Activated T-cell treated with anti-CD3 and anti-CD28 coated beads, Interleukin-2, amount 50 U/mL, for 4 hours (primary cell): ENCODE measurements around the gene ADAMTS4. TPM values are rescaled to one million over a fixed set of nuclear protein-coding genes. Genes with fewer than 3 reads are reported as not detected.

ENCODE experiments used
- ATAC-seq, 2 donors: fragments of 200-7000 bp; cut with Tn5 transposase; one replicate each; pipeline ENCODE4 v1.10.0; 2021
- DNase-seq: peaks from one replicate; pipeline ENCODE4 v3.0.0-alpha.2; 2020
- H3K27me3 Mint-ChIP-seq: one replicate; pipeline ENCODE4 v1.8.0; 2021; ENCODE audit warnings: low read depth, mixed read lengths
- H3K36me3 Mint-ChIP-seq: one replicate; pipeline ENCODE4 v1.8.0; 2022; ENCODE audit warnings: mixed read lengths; ENCODE audit not compliant: insufficient read depth
- H3K4me1 Mint-ChIP-seq: one replicate; pipeline ENCODE4 v1.8.0; 2021; ENCODE audit warnings: low read depth, mixed read lengths
- H3K4me3 Mint-ChIP-seq: one replicate; pipeline ENCODE4 v1.8.0; 2021; ENCODE audit warnings: mild to moderate bottlenecking, moderate library complexity, mixed read lengths
- H3K9me3 Mint-ChIP-seq: one replicate; pipeline ENCODE4 v1.8.0; 2021; ENCODE audit warnings: mixed read lengths
- total RNA-seq, 3 donors: library from RNA; stranded (reverse); gene quantifications; one replicate each; pipeline ENCODE4 v1.2.1, GENCODE V29; 2021

ADAMTS4 gene
- total RNA-seq, 3 donors from 2014 or later, result 0.34 to 1.1 (median 0.63) TPM

DNA sequence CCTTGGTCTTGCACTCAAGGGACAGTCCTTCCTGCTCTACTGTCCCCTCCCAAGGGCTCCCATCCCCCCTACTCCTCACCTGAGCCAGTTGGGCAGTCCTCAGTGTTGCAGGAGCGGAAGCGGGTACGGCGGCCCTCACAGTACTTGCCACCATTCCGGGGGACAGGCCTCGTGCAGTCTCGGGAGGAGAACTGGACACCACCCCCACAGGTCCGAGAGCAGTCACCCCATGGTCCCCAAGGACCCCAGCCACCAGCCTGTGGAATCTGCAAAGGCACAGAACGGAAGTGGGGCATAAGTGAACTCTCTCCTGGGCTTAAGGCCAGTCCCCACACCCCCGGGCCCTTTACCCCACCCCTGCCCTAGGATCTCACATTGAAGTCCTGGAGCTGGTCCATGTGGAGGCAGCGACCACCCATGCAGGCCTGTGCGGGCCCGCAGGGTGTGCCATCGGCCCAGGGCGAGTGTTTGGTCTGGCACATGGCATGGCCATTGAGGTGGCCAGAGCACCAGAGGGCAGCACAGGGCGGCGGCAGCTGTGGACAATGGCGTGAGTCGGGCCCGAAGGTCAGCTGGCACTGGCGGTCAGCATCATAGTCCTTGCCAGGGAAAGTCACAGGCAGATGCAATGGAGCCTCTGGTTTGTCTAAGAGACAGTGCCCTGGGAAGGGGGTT, 5.2 kb downstream of the ADAMTS4 start:
- no peak for ATAC-seq
- H3K4me1 Mint-ChIP-seq, result peaks cover 30% of the 10 kb centered on the region

DNA sequence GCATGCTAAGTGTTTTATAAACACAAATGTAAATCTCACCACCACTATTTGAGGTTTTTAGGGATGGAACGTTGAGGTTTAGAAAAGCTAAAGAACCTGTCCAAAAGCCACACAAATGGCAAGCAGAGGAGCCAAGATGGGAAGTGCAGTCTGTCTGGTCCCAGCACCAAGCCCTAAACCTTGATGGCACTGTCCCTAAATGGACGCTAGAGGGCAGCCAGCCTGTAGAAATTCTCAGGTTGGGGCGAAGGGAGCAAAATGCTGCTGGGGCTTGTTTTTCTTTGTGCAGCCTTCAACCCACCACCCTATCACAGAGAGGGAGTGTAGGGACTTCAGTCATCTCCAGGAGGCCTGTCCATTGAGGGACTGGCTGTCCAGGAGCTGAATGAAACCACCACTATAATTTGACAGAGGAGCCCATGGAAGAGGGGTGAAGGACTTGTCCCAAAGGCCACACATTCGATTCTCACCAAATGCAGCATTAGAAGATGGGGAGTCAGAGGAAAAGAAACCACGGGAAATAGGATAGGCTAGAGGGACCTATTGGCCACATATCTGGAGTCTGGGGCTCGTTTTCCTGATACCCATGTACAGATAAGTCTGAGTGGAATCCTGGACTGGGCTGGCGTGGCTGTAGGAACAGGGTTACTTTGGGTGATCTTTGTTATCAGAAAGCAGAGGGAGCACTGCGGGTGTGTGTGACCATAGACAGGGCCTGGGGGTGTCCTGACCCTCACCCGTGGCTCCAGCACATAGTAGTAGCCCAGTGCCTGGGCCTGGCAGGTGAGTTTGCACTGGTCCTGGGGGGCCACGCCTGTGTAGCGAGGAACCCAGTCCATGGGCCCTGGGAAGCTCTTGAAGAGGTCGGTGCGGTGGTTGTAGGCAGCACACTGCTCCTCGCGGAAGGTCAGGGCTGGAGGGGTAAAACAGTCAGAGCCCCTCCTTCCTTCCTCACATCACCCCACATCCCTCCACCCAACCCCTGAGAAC, 6.1 kb downstream of the ADAMTS4 start:
- Mint-ChIP-seq H3K9me3 (no peaks in the 10 kb centered on the region), H3K36me3 (no peaks in the 10 kb centered on the region), H3K27me3 (no peaks in the 10 kb centered on the region), H3K4me3 (no peak overlapping the region), H3K4me1 (peaks cover 36% of the 10 kb centered on the region)
- ATAC-seq (peak; percentile 91 to 95), DNase-seq (peak; percentile 59)

More for the DNA sequence above, 5.2 kb downstream of the ADAMTS4 start:
- H3K9me3 Mint-ChIP-seq, result no peaks in the 10 kb centered on the region
- no peaks in the 10 kb centered on the region for H3K27me3 Mint-ChIP-seq
- DNase-seq, result no peak
- no peak overlapping the region for H3K4me3 Mint-ChIP-seq
- H3K36me3 Mint-ChIP-seq, result no peaks in the 10 kb centered on the region

- Mint-ChIP-seq H3K9me3 (no peaks in the 10 kb centered on the region), H3K27me3 (no peaks in the 10 kb centered on the region), H3K36me3 (no peaks in the 10 kb centered on the region), H3K4me1 (peaks cover 44% of the 10 kb centered on the region), H3K4me3 (no peak overlapping the region)
- DNase-seq (no peak), ATAC-seq (no peak)
Measured at GRCh38 chr1:161191971-161192370, 6.9 kb downstream of the ADAMTS4 start.

- Mint-ChIP-seq H3K9me3 (no peaks in the 10 kb centered on the region), H3K36me3 (no peaks in the 10 kb centered on the region), H3K4me1 (peaks cover 53% of the 10 kb centered on the region), H3K27me3 (no peaks in the 10 kb centered on the region), H3K4me3 (no peak overlapping the region)
- ATAC-seq (no peak), DNase-seq (no peak)
Measured at GRCh38 chr1:161190962-161191521, 7.8 kb downstream of the ADAMTS4 start.

DNA sequence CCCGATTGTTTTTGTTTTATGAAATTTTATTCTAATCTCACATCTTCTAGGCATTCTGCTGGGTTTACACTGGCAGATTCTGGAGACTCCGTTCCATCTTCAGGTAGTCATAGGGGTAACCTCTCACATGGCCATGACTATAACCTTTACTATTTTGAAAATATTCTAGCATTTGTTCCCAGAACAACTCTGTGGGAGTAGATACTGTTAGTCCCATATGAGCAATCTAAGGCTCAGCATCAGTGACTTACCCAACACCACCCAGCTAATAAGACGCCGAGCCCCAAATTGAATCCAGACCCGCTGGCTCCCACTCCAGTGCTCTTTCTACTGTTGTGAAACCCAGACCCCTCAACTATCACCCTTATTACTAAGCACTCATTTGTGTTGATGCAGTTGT, 9.8 kb downstream of the ADAMTS4 start:
- H3K4me3 Mint-ChIP-seq, result no peak overlapping the region
- H3K4me1 Mint-ChIP-seq, result peaks cover 60% of the 10 kb centered on the region
- ATAC-seq (no peak), DNase-seq (no peak)
- no peaks in the 10 kb centered on the region for H3K36me3 Mint-ChIP-seq
- H3K9me3 Mint-ChIP-seq, result no peaks in the 10 kb centered on the region
- H3K27me3 Mint-ChIP-seq, result no peaks in the 10 kb centered on the region

DNA sequence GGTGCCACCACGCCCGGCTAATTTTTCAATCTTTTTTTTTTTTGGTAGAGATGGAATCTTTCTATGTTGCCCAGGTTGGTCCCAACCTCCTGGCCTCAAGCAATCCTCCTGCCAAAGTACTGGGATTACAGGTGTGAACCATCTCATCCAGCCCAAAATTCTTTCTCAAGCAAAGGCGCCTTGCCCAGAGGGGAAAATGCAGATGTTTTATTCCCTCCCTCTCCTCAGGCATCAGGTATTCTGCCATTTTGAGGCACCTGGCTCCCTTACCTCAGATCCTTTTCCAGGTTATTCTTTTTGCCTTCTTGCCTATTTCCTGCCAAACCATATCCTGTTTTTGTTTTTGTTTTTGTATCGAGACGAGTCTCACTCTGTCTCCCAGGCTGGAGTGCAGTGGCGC, 10.5 kb downstream of the ADAMTS4 start:
- Mint-ChIP-seq H3K9me3 (no peaks in the 10 kb centered on the region), H3K4me3 (no peak overlapping the region), H3K36me3 (no peaks in the 10 kb centered on the region), H3K4me1 (peaks cover 66% of the 10 kb centered on the region), H3K27me3 (no peaks in the 10 kb centered on the region)
- DNase-seq, result no peak
- no peak for ATAC-seq

DNA sequence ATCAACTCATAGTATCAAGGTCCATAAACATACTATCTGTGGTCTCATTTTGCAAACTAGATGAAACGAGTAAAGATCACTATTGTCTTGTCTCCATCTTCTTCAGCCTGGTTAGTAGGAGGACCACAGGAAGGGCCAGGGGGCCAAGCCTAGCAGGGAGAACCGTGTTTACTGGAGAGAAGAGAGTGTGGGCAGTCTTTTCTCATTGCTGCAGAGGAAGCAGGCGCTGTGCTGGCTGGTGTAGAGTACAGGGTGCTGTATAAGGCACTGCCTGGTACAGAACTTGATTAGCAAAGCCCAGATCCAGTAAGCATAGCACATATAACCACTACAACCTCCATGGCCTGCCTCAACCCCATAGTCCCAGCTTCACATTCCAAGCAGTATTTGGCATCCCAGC, 11.5 kb downstream of the ADAMTS4 start:
- Mint-ChIP-seq H3K27me3 (no peaks in the 10 kb centered on the region), H3K9me3 (no peaks in the 10 kb centered on the region), H3K4me1 (peaks cover 68% of the 10 kb centered on the region), H3K36me3 (no peaks in the 10 kb centered on the region), H3K4me3 (no peak overlapping the region)
- ATAC-seq (no peak), DNase-seq (no peak)

DNA sequence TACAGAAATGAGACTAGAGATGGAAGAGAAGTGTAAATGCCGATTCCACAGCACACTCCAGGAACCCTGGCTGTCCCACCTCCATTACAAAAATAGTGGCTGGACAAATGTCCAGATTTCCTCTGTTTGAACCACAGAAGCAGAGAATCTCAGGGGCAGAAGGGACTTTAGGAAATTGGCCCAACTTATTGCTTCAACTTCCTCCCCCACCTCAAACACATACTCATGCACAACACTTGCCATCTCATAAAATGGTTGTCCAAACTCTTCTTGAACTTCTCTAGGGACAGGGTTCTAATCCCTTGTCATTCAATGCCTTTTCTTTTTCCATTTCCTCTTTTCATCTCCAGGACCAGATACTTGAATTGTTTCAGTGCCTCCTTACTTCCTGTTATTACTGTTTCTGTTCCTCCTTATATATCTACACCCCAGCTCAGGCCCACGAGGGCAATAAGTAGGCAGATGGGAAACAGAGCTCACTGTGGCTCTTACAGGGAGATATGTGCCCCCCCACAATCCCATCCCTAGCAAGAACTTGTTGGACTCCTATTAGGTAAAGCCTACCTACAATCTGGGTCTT, 13.0 kb downstream of the ADAMTS4 start:
- no peaks in the 10 kb centered on the region for H3K27me3 Mint-ChIP-seq
- H3K9me3 Mint-ChIP-seq, result no peaks in the 10 kb centered on the region
- DNase-seq, result no peak
- no peak for ATAC-seq
- H3K4me3 Mint-ChIP-seq, result peak overlapping the region; percentile 64
- H3K4me1 Mint-ChIP-seq, result peaks cover 77% of the 10 kb centered on the region
- no peaks in the 10 kb centered on the region for H3K36me3 Mint-ChIP-seq

- peaks cover 83% of the 10 kb centered on the region for H3K4me1 Mint-ChIP-seq
- no peaks in the 10 kb centered on the region for H3K36me3 Mint-ChIP-seq
- no peaks in the 10 kb centered on the region for H3K9me3 Mint-ChIP-seq
- peak; percentile 51 for DNase-seq
- ATAC-seq, result peak; percentile 44 to 61
- peak overlapping the region; percentile 64 for H3K4me3 Mint-ChIP-seq
- no peaks in the 10 kb centered on the region for H3K27me3 Mint-ChIP-seq
Measured at GRCh38 chr1:161185282-161185682, 13.6 kb downstream of the ADAMTS4 start.

DNA sequence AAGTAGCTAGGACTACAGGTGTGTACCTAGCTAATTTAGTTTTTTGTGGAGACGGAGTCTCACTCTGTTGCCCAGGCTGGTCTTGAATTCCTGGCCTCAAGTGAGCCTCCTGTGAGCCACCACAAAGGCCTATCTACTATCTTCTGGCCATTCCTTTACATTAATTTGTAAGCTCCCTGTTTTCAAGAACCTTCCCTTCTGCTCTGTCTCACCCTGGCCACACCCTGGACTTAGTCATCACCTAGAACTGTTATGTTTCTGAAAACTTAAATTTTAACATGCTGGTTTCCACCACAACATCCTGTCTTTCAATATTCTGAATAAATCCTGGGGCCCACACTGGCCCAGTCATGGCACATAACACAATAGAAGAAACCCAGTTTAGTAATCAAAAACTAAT, 16.6 kb downstream of the ADAMTS4 start:
- no peaks in the 10 kb centered on the region for H3K27me3 Mint-ChIP-seq
- ATAC-seq (peak; percentile 74 to 78), DNase-seq (peak; percentile 49)
- H3K36me3 Mint-ChIP-seq, result peaks cover 2% of the 10 kb centered on the region
- no peaks in the 10 kb centered on the region for H3K9me3 Mint-ChIP-seq
- peaks cover 83% of the 10 kb centered on the region for H3K4me1 Mint-ChIP-seq
- H3K4me3 Mint-ChIP-seq, result peak overlapping the region; percentile 43

- Mint-ChIP-seq H3K4me1 (peaks cover 79% of the 10 kb centered on the region), H3K9me3 (no peaks in the 10 kb centered on the region), H3K4me3 (no peak overlapping the region), H3K36me3 (peaks cover 2% of the 10 kb centered on the region), H3K27me3 (no peaks in the 10 kb centered on the region)
- ATAC-seq (no peak), DNase-seq (no peak)
Measured at GRCh38 chr1:161180639-161181038, 18.2 kb downstream of the ADAMTS4 start.

- no peak for DNase-seq
- Mint-ChIP-seq H3K4me3 (no peak overlapping the region), H3K36me3 (peaks cover 4% of the 10 kb centered on the region), H3K9me3 (no peaks in the 10 kb centered on the region), H3K4me1 (peaks cover 78% of the 10 kb centered on the region), H3K27me3 (no peaks in the 10 kb centered on the region)
- no peak for ATAC-seq
Measured at GRCh38 chr1:161179698-161180097, 19.2 kb downstream of the ADAMTS4 start.

- Mint-ChIP-seq H3K9me3 (no peaks in the 10 kb centered on the region), H3K4me1 (peaks cover 70% of the 10 kb centered on the region), H3K4me3 (peak overlapping the region; percentile 94), H3K27me3 (no peaks in the 10 kb centered on the region), H3K36me3 (peaks cover 18% of the 10 kb centered on the region)
- DNase-seq (no peak), ATAC-seq (no peak)
Measured at GRCh38 chr1:161177936-161178244, 21.0 kb downstream of the ADAMTS4 start.

DNA sequence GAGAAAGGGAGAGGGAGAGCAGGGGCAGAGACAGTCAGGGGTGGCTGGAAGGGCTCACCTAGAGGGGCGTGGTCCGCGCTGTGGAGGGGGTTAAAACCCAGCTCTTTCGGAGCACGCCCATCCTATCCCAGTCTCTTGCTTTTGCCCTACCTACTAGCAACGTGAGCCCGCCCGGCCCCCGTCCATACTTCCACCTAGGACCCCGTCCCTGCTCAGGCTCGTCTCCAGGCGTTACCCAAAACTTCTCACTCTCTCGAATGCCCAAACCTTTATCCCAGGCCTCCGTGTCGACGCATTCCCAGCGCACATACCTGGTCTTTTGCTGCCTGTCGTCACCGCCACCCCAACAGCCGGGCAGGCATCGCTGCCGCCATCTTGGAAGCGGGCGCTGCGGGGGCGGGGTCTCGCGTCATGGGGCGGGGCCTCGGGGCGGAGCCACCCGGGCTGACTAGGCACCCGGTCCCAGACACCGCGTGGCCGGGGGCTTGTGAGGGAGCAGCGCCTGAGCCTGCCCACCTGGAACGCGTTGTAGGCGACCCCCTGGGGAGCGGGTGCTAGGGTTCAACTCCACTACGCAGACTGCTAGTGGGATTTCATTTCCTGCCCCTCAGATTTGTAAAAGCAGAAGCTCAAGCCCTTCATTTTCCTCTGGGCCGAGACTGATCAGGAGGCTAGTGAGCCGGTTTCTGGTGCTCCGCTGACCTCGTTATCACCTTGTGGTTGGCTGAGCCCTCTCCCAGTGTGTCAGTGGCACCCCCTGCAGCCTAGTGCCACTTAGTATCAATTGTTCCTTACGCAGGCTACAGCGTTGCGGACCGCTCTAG, 21.5 kb downstream of the ADAMTS4 start, which contains the start of gene B4GALT3:
Gene B4GALT3, minus strand, starts transcription at position 396 of the 824 bp plus-strand sequence. CDS start 1,447 bp downstream, outside the sequence.
- H3K36me3 Mint-ChIP-seq, result peaks cover 22% of the 10 kb centered on the region
- peak within 1 kb of the TSS; percentile 94 for H3K4me3 Mint-ChIP-seq
- no peaks in the 10 kb centered on the region for H3K9me3 Mint-ChIP-seq
- peak; percentile 89 to 90 for ATAC-seq
- no peaks in the 10 kb centered on the region for H3K27me3 Mint-ChIP-seq
- DNase-seq, result peak; percentile 98
- H3K4me1 Mint-ChIP-seq, result peaks cover 68% of the 10 kb centered on the region
